ENCODE measurements around the gene RNASE1.

DNA sequence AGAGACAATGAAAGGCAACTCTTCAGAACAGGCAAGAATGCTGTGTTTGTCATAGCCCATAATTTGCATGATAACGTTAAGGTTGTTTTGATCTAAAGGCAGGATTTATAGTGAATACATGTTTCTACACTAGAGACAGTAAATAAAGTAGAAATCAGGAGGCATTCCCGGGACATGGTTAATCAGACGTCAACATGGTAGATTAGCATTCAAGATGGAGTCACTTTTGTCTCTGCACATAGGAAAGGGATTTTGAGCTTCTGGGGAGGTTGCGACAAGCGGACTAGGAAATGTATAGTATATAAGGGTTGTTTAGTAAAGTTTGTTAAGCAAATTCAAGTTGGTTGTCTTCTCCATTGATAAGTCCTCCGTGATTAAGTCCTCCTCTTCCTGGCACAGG is 2.8 kb upstream of the RNASE1 start:
- TF ChIP-seq, protein P1, sequence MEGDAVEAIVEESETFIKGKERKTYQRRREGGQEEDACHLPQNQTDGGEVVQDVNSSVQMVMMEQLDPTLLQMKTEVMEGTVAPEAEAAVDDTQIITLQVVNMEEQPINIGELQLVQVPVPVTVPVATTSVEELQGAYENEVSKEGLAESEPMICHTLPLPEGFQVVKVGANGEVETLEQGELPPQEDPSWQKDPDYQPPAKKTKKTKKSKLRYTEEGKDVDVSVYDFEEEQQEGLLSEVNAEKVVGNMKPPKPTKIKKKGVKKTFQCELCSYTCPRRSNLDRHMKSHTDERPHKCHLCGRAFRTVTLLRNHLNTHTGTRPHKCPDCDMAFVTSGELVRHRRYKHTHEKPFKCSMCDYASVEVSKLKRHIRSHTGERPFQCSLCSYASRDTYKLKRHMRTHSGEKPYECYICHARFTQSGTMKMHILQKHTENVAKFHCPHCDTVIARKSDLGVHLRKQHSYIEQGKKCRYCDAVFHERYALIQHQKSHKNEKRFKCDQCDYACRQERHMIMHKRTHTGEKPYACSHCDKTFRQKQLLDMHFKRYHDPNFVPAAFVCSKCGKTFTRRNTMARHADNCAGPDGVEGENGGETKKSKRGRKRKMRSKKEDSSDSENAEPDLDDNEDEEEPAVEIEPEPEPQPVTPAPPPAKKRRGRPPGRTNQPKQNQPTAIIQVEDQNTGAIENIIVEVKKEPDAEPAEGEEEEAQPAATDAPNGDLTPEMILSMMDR (IDR thresholded peaks at IDR 0.05), result no peak
- TF ChIP-seq EZH2 (IDR thresholded peaks at IDR 0.05) (no peak), EZH2phosphoT487 (IDR thresholded peaks at IDR 0.05) (no peak)
